DND-41 (cell line): ENCODE measurements around the gene IQCC.

Source experiments
- ATAC-seq: fragments of 200-7000 bp; cut with Tn5 transposase; 3 replicates; pipeline ENCODE4 v1.9.1; 2021; ENCODE audit warnings: low read depth; ENCODE audit not compliant: insufficient read depth
- DNase-seq: peaks from one replicate; pipeline ENCODE4 v3.0.0-alpha.2; 2020
- H2AFZ ChIP-seq: 2 replicates; pipeline ENCODE4 v1.6.0; 2012; ENCODE audit warnings: low read depth, low read length
- H3K27ac ChIP-seq: 2 replicates; pipeline ENCODE4 v1.5.1; 2012; ENCODE audit warnings: low read length, inconsistent platforms
- H3K27me3 ChIP-seq: fragments of 200-600 bp; sonication (generic); 2 replicates; pipeline ENCODE4 v1.6.0; 2012; ENCODE audit warnings: low read length, mild to moderate bottlenecking, inconsistent platforms; ENCODE audit not compliant: insufficient read depth, poor library complexity
- H3K36me3 ChIP-seq: 2 replicates; pipeline ENCODE4 v1.5.1; 2012; ENCODE audit warnings: low read length, inconsistent platforms; ENCODE audit not compliant: insufficient read depth
- H3K4me1 ChIP-seq: 2 replicates; pipeline ENCODE4 v1.5.1; 2012; ENCODE audit warnings: mild to moderate bottlenecking, low read length; ENCODE audit not compliant: insufficient read depth
- H3K4me2 ChIP-seq: 2 replicates; pipeline ENCODE4 v1.6.0; 2012; ENCODE audit warnings: mild to moderate bottlenecking, moderate library complexity, low read length, inconsistent platforms; ENCODE audit not compliant: insufficient read depth
- H3K4me3 ChIP-seq, 2 experiments: fragments of 200-600 bp in 1 of 2; shearing (Covaris generic) in 1 of 2; 2 replicates each; pipeline ENCODE4 v1.5.1; 2012 to 2016; ENCODE audit warnings: inconsistent platforms in 2 of 2, low read length in 2 of 2, mild to moderate bottlenecking in 2 of 2, low read depth in 1 of 2, moderate library complexity in 1 of 2
- H3K79me2 ChIP-seq: 2 replicates; pipeline ENCODE4 v1.6.0; 2012; ENCODE audit warnings: low read length, inconsistent platforms; ENCODE audit not compliant: insufficient read depth
- H3K9ac ChIP-seq: 2 replicates; pipeline ENCODE4 v1.6.0; 2012; ENCODE audit warnings: low read depth, mild to moderate bottlenecking, inconsistent platforms, low read length, moderate library complexity
- H3K9me3 ChIP-seq: 2 replicates; pipeline ENCODE4 v1.5.1; 2012; ENCODE audit warnings: low read length, moderate library complexity, mild to moderate bottlenecking, inconsistent platforms; ENCODE audit not compliant: insufficient read depth, severe bottlenecking
- H4K20me1 ChIP-seq: 2 replicates; pipeline ENCODE4 v1.6.0; 2012; ENCODE audit warnings: low read length; ENCODE audit not compliant: insufficient read depth
- CTCF ChIP-seq: IDR thresholded peaks from 2 replicates; pipeline ENCODE4 v1.5.1; 2012; ENCODE audit warnings: borderline replicate concordance, low read length, moderate library complexity, mild to moderate bottlenecking; ENCODE audit not compliant: poor library complexity, severe bottlenecking; ENCODE audit errors: extremely low read depth
- EZH2 ChIP-seq: IDR thresholded peaks from 3 replicates; pipeline ENCODE4 v1.6.1; 2012; ENCODE audit warnings: borderline replicate concordance, low read depth, mild to moderate bottlenecking, moderate library complexity, low read length, inconsistent platforms; ENCODE audit not compliant: severe bottlenecking

IQCC gene

GRCh38 chr1:32250893-32251716, 45.6 kb downstream of the IQCC start, which contains the start of gene LCK:
Gene LCK, plus strand, starts transcription at chr1:32251265. Its CDS starts 23,065 bp downstream, at chr1:32274330.
- DNase-seq: peak; percentile 87
- Histone ChIP-seq H3K4me3 (peak within 1 kb of the TSS; percentile 19 to 63), H4K20me1 (no peaks in the 10 kb centered on the region), H2AFZ (peak within 1 kb of the TSS; percentile 66), H3K36me3 (peaks cover 5% of the 10 kb centered on the region; the same call in 1 of the 2 replicates), H3K27ac (peak within 1 kb of the TSS; percentile 98), H3K4me2 (peak within 1 kb of the TSS; percentile 81), H3K27me3 (no peaks in the 10 kb centered on the region), H3K79me2 (peaks cover 54% of the 10 kb centered on the region), H3K9ac (peak within 1 kb of the TSS; percentile 70), H3K4me1 (peaks cover 89% of the 10 kb centered on the region), H3K9me3 (no peaks in the 10 kb centered on the region)
- peak; percentile 69 for ATAC-seq
- TF ChIP-seq EZH2: no peak
- no peak for TF ChIP-seq CTCF

- Histone ChIP-seq H3K9ac (no peak overlapping the region), H3K4me3 (no peak overlapping the region)
These were observed 49.9 kb downstream of the IQCC start for GRCh38 chr1:32255072-32256071.

More at GRCh38 chr1:32255072-32256071, 49.9 kb downstream of the IQCC start:
- TF ChIP-seq EZH2: no peak
- no peak for TF ChIP-seq CTCF
- 0 out of 2 replicates have a peak overlapping the region, but pooled peaks have one; percentile 10 for H3K27ac ChIP-seq
- H2AFZ ChIP-seq: no peak overlapping the region
- no peaks in the 10 kb centered on the region for H3K27me3 ChIP-seq
- H3K9me3 ChIP-seq: no peaks in the 10 kb centered on the region
- H3K79me2 ChIP-seq: peaks cover 93% of the 10 kb centered on the region
- H3K4me1 ChIP-seq: peaks cover 57% of the 10 kb centered on the region
- H3K36me3 ChIP-seq: peaks cover 10% of the 10 kb centered on the region; the same call in 1 of the 2 replicates
- H3K4me2 ChIP-seq: peak overlapping the region; percentile 5; the same call in 1 of the 2 replicates
- DNase-seq: no peak
- ATAC-seq: no peak
- H4K20me1 ChIP-seq: no peaks in the 10 kb centered on the region
